Endothelial cell (in vitro differentiated cells): ENCODE measurements around the gene TRAK1. TPM values are rescaled to one million over a fixed set of nuclear protein-coding genes. Genes with fewer than 3 reads are reported as not detected.

Source experiments
- DNase-seq: peaks from one replicate; pipeline ENCODE4 v3.0.0; 2021; ENCODE audit warnings: low spot score
- H3K27ac Mint-ChIP-seq: one replicate; pipeline ENCODE4 v1.8.0; 2021; ENCODE audit warnings: mixed read lengths, inconsistent platforms; ENCODE audit not compliant: unreplicated experiment
- H3K27me3 Mint-ChIP-seq: one replicate; pipeline ENCODE4 v1.8.0; 2021; ENCODE audit warnings: mild to moderate bottlenecking, moderate library complexity, mixed read lengths, inconsistent platforms; ENCODE audit not compliant: unreplicated experiment
- H3K36me3 Mint-ChIP-seq: one replicate; pipeline ENCODE4 v1.8.0; 2021; ENCODE audit warnings: mild to moderate bottlenecking, low read depth, mixed read lengths, inconsistent platforms; ENCODE audit not compliant: unreplicated experiment
- H3K4me1 Mint-ChIP-seq: one replicate; pipeline ENCODE4 v1.8.0; 2021; ENCODE audit warnings: mild to moderate bottlenecking, mixed read lengths, inconsistent platforms; ENCODE audit not compliant: unreplicated experiment
- H3K4me3 Mint-ChIP-seq: one replicate; pipeline ENCODE4 v1.8.0; 2021; ENCODE audit warnings: mild to moderate bottlenecking, mixed read lengths, inconsistent platforms; ENCODE audit not compliant: unreplicated experiment
- H3K9me3 Mint-ChIP-seq: one replicate; pipeline ENCODE4 v1.8.0; 2021; ENCODE audit warnings: mixed read lengths, inconsistent platforms; ENCODE audit not compliant: unreplicated experiment
- CTCF ChIP-seq: fragments of 200-600 bp; sonication (generic); IDR thresholded peaks from one replicate; pipeline ENCODE4 v1.5.0; 2021; ENCODE audit warnings: antibody characterized with exemption; ENCODE audit not compliant: unreplicated experiment
- total RNA-seq: library from RNA; stranded (reverse); fragmentation: NEBNext Ultra II Directional; extraction: Animal tissue kit (Norgen Biotek cat#: 25700); gene quantifications from one replicate; pipeline ENCODE4 v1.2.1, GENCODE V29; 2021; ENCODE audit not compliant: unreplicated experiment

Gene TRAK1
- total RNA-seq, 1 donor from 2014 or later, result 48.2 TPM

DNA sequence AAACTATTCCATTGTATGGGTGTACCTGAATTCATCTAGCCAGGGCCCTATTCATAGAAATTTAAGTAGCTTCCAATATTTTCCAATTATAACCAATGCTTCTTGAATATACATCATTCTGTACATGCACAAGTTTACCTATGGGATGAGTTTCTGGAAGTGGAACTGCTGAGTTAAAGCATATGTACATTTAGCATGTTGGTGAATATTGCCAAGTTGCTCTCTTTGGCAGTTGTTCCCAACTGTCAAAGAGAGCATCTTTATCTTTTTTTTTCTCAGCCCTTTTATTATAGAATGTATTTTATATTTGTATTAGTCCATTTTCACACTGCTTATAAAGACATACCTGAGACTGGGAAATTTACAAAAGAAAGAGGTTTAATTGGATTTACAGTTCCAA lies 183.1 kb downstream of the TRAK1 start:
- H3K27me3 Mint-ChIP-seq, result peaks cover 5% of the 10 kb centered on the region
- TF ChIP-seq CTCF, result no peak
- H3K36me3 Mint-ChIP-seq, result peaks cover 7% of the 10 kb centered on the region
- H3K9me3 Mint-ChIP-seq, result peaks cover 4% of the 10 kb centered on the region
- no peak overlapping the region for H3K4me3 Mint-ChIP-seq
- H3K27ac Mint-ChIP-seq, result no peak overlapping the region
- H3K4me1 Mint-ChIP-seq, result no peaks in the 10 kb centered on the region
- no peak for DNase-seq

- TF ChIP-seq CTCF, result no peak
- no peak for DNase-seq
- Mint-ChIP-seq H3K27me3 (peaks cover 5% of the 10 kb centered on the region), H3K9me3 (peaks cover 12% of the 10 kb centered on the region), H3K4me1 (no peaks in the 10 kb centered on the region), H3K4me3 (no peak overlapping the region), H3K36me3 (peaks cover 6% of the 10 kb centered on the region), H3K27ac (no peak overlapping the region)
Observed at GRCh38 chr3:42275217-42275616, 184.1 kb downstream of the TRAK1 start.

Other genes starting within 250 kb of the TRAK1 start
- gene ULK4, start 129.3 kb upstream of the TRAK1 start, total RNA-seq, result 10.2 TPM
- not detected for gene CCK, start 174.8 kb downstream of the TRAK1 start, total RNA-seq